HepG2 (cell line): ENCODE results near the gene DLX1. TPM values are rescaled to one million over a fixed set of nuclear protein-coding genes. Genes with fewer than 3 reads are reported as not detected.
A peak's percentile ranks its signal among the peaks of the same experiment; 100 is the strongest.

Experiments
- ATAC-seq: fragments of 200-7000 bp; cut with Tn5 transposase; 3 replicates; pipeline ENCODE4 v1.9.1; 2020; ENCODE audit warnings: mild to moderate bottlenecking, moderate library complexity
- BruUV-seq: library from RNA; stranded (reverse); fragments of 400-500 nt; replicated peaks from 2 replicates; lab custom pipeline; 2021; lab: Mats Ljungman, UMichigan
- CTCF ChIA-PET: fragments of 300-600 bp; formaldehyde crosslinking; extraction: SDS; loops from one replicate; lab custom pipeline; 2021; ENCODE audit warnings: low total read pairs, inconsistent platforms, low intra/inter-chr PET ratio; lab: Yijun Ruan, JAX
- POLR2A ChIA-PET: fragments of 350-600 bp; sonication (Branson Sonifier 250); formaldehyde crosslinking; loops from one replicate; lab custom pipeline; 2020; ENCODE audit warnings: antibody characterized with exemption, inconsistent platforms; lab: Yijun Ruan, JAX
- DNase-seq: peaks from one replicate; pipeline ENCODE4 v3.0.0-alpha.2; 2015; ENCODE audit warnings: low spot score
- FAIRE-seq: peaks from 3 replicates; lab custom pipeline; 2011; peaks lifted over from hg19 to GRCh38; lab: Jason Lieb, UNC
- H2AFZ ChIP-seq: one replicate; pipeline ENCODE4 v1.6.1; 2011; ENCODE audit warnings: low read length, inconsistent platforms
- H3K27ac ChIP-seq: fragments of 300-600 bp; 3 replicates; pipeline ENCODE4 v1.8.0; 2011; ENCODE audit warnings: mixed run types, mild to moderate bottlenecking, mixed read lengths, low read length, inconsistent platforms; ENCODE audit not compliant: insufficient read depth; ENCODE audit errors: extremely low read length
- H3K27me3 ChIP-seq, 2 experiments: fragments of 200-600 bp in 1 of 2; 2 replicates in 1 of 2; 3 replicates in 1 of 2; pipeline versions ENCODE4 v1.6.0 to v1.8.0; 2011; ENCODE audit warnings: low read length in 2 of 2, mild to moderate bottlenecking in 2 of 2, moderate library complexity in 2 of 2, inconsistent platforms in 1 of 2; ENCODE audit not compliant: insufficient read depth in 2 of 2, control insufficient read depth in 1 of 2
- H3K36me3 ChIP-seq, 2 experiments: fragments of 200-600 bp in 1 of 2; replicated peaks in 1 of 2; 2 replicates in 1 of 2; 3 replicates in 1 of 2; pipeline versions ENCODE4 v1.5.1 to v1.8.0; 2011; ENCODE audit warnings: low read length in 2 of 2, inconsistent platforms in 1 of 2; ENCODE audit not compliant: insufficient read depth in 2 of 2, control insufficient read depth in 1 of 2
- H3K4me1 ChIP-seq: 2 replicates; pipeline ENCODE4 v1.5.1; 2012; ENCODE audit warnings: low read length, inconsistent platforms; ENCODE audit not compliant: insufficient read depth
- H3K4me2 ChIP-seq: 2 replicates; pipeline ENCODE4 v1.6.0; 2011; ENCODE audit warnings: low read depth, low read length, inconsistent platforms
- H3K4me3 ChIP-seq, 3 experiments: fragments of 200-600 bp in 1 of 3; sonication (generic), shearing (Covaris generic) in 1 of 3; replicated peaks in 1 of 3; 2 replicates each; pipeline ENCODE4 v1.5.1; 2011 to 2016; ENCODE audit warnings: low read length in 3 of 3, inconsistent platforms in 2 of 3, low read depth in 2 of 3, mild to moderate bottlenecking in 2 of 3, control low read depth in 1 of 3, mixed read lengths in 1 of 3; ENCODE audit not compliant: insufficient read depth in 1 of 3
- H3K79me2 ChIP-seq: one replicate; pipeline ENCODE4 v1.6.1; 2011; ENCODE audit warnings: low read length, inconsistent platforms; ENCODE audit not compliant: insufficient read depth
- H3K9ac ChIP-seq: 2 replicates; pipeline ENCODE4 v1.6.0; 2011; ENCODE audit warnings: mild to moderate bottlenecking, low read depth, low read length, inconsistent platforms; ENCODE audit not compliant: insufficient read depth
- H3K9me3 ChIP-seq: 2 replicates; pipeline ENCODE4 v1.5.1; 2012; ENCODE audit warnings: mild to moderate bottlenecking, low read length
- H4K20me1 ChIP-seq: 2 replicates; pipeline ENCODE4 v1.6.0; 2011; ENCODE audit warnings: inconsistent platforms, mild to moderate bottlenecking, low read length, moderate library complexity; ENCODE audit not compliant: insufficient read depth
- CEBPG ChIP-seq: IDR thresholded peaks from 2 replicates; pipeline ENCODE4 v1.6.1; 2016
- FOXA3 ChIP-seq: IDR thresholded peaks from 2 replicates; pipeline ENCODE4 v1.6.1; 2016; ENCODE audit warnings: missing genetic modification reagents, missing compliant biosample characterization
- FOXP1 ChIP-seq, 2 experiments: fragments of 450-650 bp in 1 of 2; IDR thresholded peaks; 2 replicates each; pipeline ENCODE4 v1.6.1; 2017 to 2018; ENCODE audit warnings: antibody characterized with exemption in 1 of 2
- GATAD2A ChIP-seq: IDR thresholded peaks from 2 replicates; pipeline ENCODE4 v1.6.1; 2016
- HMG20A ChIP-seq: IDR thresholded peaks from 2 replicates; pipeline ENCODE4 v1.6.1; 2016; ENCODE audit warnings: borderline replicate concordance
- LCORL ChIP-seq, 2 experiments: fragments of 450-650 bp in 1 of 2; sonication (generic) in 1 of 2; formaldehyde crosslinking in 1 of 2; IDR thresholded peaks; 2 replicates each; pipeline versions ENCODE4 v1.5.0 to v1.6.1; 2017 to 2020; ENCODE audit warnings: antibody characterized with exemption in 1 of 2, missing genetic modification reagents in 1 of 2
- NPAS2 ChIP-seq: sonication (generic); formaldehyde crosslinking; IDR thresholded peaks from 2 replicates; pipeline ENCODE4 v1.8.0; 2022; ENCODE audit warnings: mild to moderate bottlenecking, missing genetic modification reagents, borderline replicate concordance
- RXRB ChIP-seq: IDR thresholded peaks from 2 replicates; pipeline ENCODE4 v1.6.1; 2016; ENCODE audit warnings: borderline replicate concordance, missing genetic modification reagents, missing compliant biosample characterization
- SAP130 ChIP-seq: IDR thresholded peaks from 2 replicates; pipeline ENCODE4 v1.6.1; 2016; ENCODE audit warnings: low read depth
- SOX13 ChIP-seq, 3 experiments: fragments of 450-650 bp in 1 of 3; sonication (generic) in 1 of 3; formaldehyde crosslinking in 1 of 3; IDR thresholded peaks in 2 of 3; conservative IDR thresholded peaks in 1 of 3; 2 replicates each; pipeline versions ENCODE4 v1.5.0 to v1.6.1; 2016 to 2020; ENCODE audit warnings: antibody characterized with exemption in 1 of 3, mild to moderate bottlenecking in 1 of 3, missing compliant biosample characterization in 1 of 3, missing genetic modification reagents in 1 of 3, moderate library complexity in 1 of 3
- SOX5 ChIP-seq: IDR thresholded peaks from 2 replicates; pipeline ENCODE4 v1.6.1; 2016; ENCODE audit warnings: borderline replicate concordance
- SOX6 ChIP-seq, 2 experiments: fragments of 450-650 bp in 1 of 2; sonication (generic) in 1 of 2; formaldehyde crosslinking in 1 of 2; IDR thresholded peaks; 2 replicates each; pipeline versions ENCODE4 v1.4.0 to v1.6.1; 2017 to 2020; ENCODE audit warnings: antibody characterized with exemption in 1 of 2, mild to moderate bottlenecking in 1 of 2, missing genetic modification reagents in 1 of 2
- ZFP36 ChIP-seq: fragments of 150-350 bp; IDR thresholded peaks from 2 replicates; pipeline ENCODE4 v1.6.1; 2018; ENCODE audit warnings: borderline replicate concordance, low read length, low read depth; ENCODE audit not compliant: partially characterized antibody
- ZKSCAN1 ChIP-seq: fragments of 150-350 bp; IDR thresholded peaks from 2 replicates; pipeline ENCODE4 v1.6.1; 2014; ENCODE audit warnings: low read length
- ZKSCAN8 ChIP-seq: IDR thresholded peaks from 2 replicates; pipeline ENCODE4 v1.6.1; 2016; ENCODE audit warnings: borderline replicate concordance, missing genetic modification reagents, missing compliant biosample characterization
- ZNF501 ChIP-seq: sonication (generic); formaldehyde crosslinking; IDR thresholded peaks from 2 replicates; pipeline ENCODE4 v1.5.1; 2020; ENCODE audit warnings: mild to moderate bottlenecking, moderate library complexity, missing genetic modification reagents
- ZNF776 ChIP-seq: sonication (generic); formaldehyde crosslinking; IDR thresholded peaks from 2 replicates; pipeline ENCODE4 v1.4.0; 2020; ENCODE audit warnings: mild to moderate bottlenecking, missing genetic modification reagents
- WGBS: methylation state at CpG from one replicate; pipeline ENCODE4 v1.1.6; 2017; ENCODE audit warnings: low lambda C conversion rate; 5-methylcytosine and 5-hydroxymethylcytosine counted together
- in situ Hi-C: cut with HindIII; loops from 2 replicates; pipeline ENCODE4 v1.10.0; 2017; ENCODE audit warnings: low pct_unique_long_range_greater_than_20kb; ENCODE audit not compliant: extremely low pct_ligation_motif_present
- intact Hi-C: fragments of 100-400 bp; cut with micrococcal nuclease; formaldehyde crosslinking; loops from one replicate; pipeline ENCODE4 v1.10.0; 2022; ENCODE audit not compliant: unreplicated experiment
- polyA plus RNA-seq, 8 experiments: library from polyadenylated mRNA; depleted of rRNA in 3 of 8; stranded (reverse) in 7 of 8; unstranded in 1 of 8; fragments of >200 nt; fragmentation: Illumina TruSeq in 4 of 8; extraction: Trizol in 4 of 8; gene quantifications; 2 replicates each; pipeline versions ENCODE4 v1.2.1 to v1.2.3, GENCODE V29; 2011 to 2016; ENCODE audit warnings: low read depth in 4 of 8, missing spikeins in 1 of 8, mixed read lengths in 1 of 8; ENCODE audit not compliant: insufficient read depth in 1 of 8
- total RNA-seq, 5 experiments: library from RNA; depleted of rRNA; stranded (reverse); fragments of >200 nt; fragmentation: Illumina TruSeq; extraction: Trizol; gene quantifications; 2 replicates each; pipeline ENCODE4 v1.2.3, GENCODE V29; 2016; ENCODE audit warnings: low read depth in 1 of 5
- TF ChIP-seq, protein P1 (sequence below), 2 experiments: fragments of 450-650 bp in 1 of 2; sonication (generic) in 1 of 2; formaldehyde crosslinking; IDR thresholded peaks; 2 replicates each; pipeline versions ENCODE4 v1.5.0 to v1.8.0; 2020 to 2022; ENCODE audit warnings: mild to moderate bottlenecking in 1 of 2, missing genetic modification reagents in 1 of 2
- TF ChIP-seq, protein P2 (sequence below): sonication (generic); formaldehyde crosslinking; IDR thresholded peaks from 2 replicates; pipeline ENCODE4 v1.9.0; 2021; ENCODE audit warnings: missing genetic modification reagents, borderline replicate concordance

DLX1 gene
- total and polyA plus RNA-seq, 2 of the 13 experiments (the other 11 are each of a cell fraction or from before 2014, with no cell fraction given) = 0.18 to 0.86 TPM

DNA sequence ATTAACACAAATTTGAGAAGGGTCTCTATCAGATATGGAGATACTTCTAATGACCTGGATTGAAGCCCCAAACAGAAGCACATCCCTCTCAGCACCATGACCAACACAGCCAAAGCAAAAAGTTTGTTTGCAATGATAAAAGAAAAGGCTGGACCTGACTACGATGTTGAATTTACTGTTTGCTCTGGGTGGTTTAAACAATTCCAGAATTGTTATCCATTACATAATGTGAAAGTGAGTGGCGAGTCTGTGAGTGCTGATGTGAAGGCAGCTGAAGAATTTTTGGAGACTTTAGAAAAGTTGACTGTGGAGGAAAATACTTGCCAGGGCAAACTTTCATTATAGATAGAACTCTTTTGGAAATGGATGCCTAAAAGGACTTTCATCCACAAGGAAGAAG, 34.8 kb downstream of the DLX1 start:
- Histone ChIP-seq H3K4me3 (no peak overlapping the region), H3K4me1 (peaks cover 38% of the 10 kb centered on the region), H3K4me2 (0 out of 2 replicates have a peak overlapping the region, but pooled peaks have one; percentile 32), H3K9ac (no peak overlapping the region), H3K9me3 (no peaks in the 10 kb centered on the region), H3K79me2 (no peaks in the 10 kb centered on the region), H3K27me3 (no peaks in the 10 kb centered on the region), H3K36me3 (no peaks in the 10 kb centered on the region), H3K27ac (no peak overlapping the region), H4K20me1 (no peaks in the 10 kb centered on the region), H2AFZ (no peak overlapping the region)
- in situ Hi-C loops = no loop called here
- no peak for FAIRE-seq
- ATAC-seq = no peak
- POLR2A ChIA-PET = interaction anchor here (1.6 kb wide), 1 partner anchor 17 kb away, joined by 5 read pairs; the partner anchor contains the start of gene DLX2
- peak; percentile 60 for DNase-seq
- no TSS peak for BruUV-seq
- intact Hi-C loops = no loop called here
- CTCF ChIA-PET = no interaction called here
- 0% methylated on average over 2 of the region's 2 CpGs for WGBS
- TF ChIP-seq, protein P1, sequence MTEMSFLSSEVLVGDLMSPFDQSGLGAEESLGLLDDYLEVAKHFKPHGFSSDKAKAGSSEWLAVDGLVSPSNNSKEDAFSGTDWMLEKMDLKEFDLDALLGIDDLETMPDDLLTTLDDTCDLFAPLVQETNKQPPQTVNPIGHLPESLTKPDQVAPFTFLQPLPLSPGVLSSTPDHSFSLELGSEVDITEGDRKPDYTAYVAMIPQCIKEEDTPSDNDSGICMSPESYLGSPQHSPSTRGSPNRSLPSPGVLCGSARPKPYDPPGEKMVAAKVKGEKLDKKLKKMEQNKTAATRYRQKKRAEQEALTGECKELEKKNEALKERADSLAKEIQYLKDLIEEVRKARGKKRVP (CRISPR knock-in tag; IDR thresholded peaks at IDR 0.05) = 0 out of 4 replicates have a peak, but pooled peaks of 1 of the 2 experiments have one; percentile 41
- TF ChIP-seq RXRB (CRISPR knock-in tag) (peak; percentile 21; the same call in 1 of the 2 replicates), ZKSCAN1 (no peak), NPAS2 (CRISPR knock-in tag) (no peak), GATAD2A (CRISPR knock-in tag) (peak; percentile 34; the same call in 1 of the 2 replicates), ZKSCAN8 (CRISPR knock-in tag) (0 out of 2 replicates have a peak, but pooled peaks have one; percentile 40), ZNF776 (CRISPR knock-in tag) (no peak), SOX13 (IDR thresholded peaks at IDR 0.05) (no peak), SOX13 (CRISPR knock-in tag; conservative IDR thresholded peaks at IDR 0.05 in 1 of 2, IDR thresholded peaks at IDR 0.05 in 1 of 2) (peak in 1 of 2 experiments; percentile 89; a peak in 2 of 4 replicates), CEBPG (0 out of 2 replicates have a peak, but pooled peaks have one; percentile 3), FOXA3 (CRISPR knock-in tag) (peak; percentile 28; the same call in 1 of the 2 replicates), ZNF501 (no peak), LCORL (IDR thresholded peaks at IDR 0.05) (0 out of 2 replicates have a peak, but pooled peaks have one; percentile 38), LCORL (CRISPR knock-in tag; IDR thresholded peaks at IDR 0.05) (no peak), SOX5 (CRISPR knock-in tag) (peak; percentile 88; the same call in 1 of the 2 replicates), ZFP36 (no peak), HMG20A (CRISPR knock-in tag) (peak; percentile 55; the same call in 1 of the 2 replicates), SOX6 (IDR thresholded peaks at IDR 0.05) (no peak), SOX6 (CRISPR knock-in tag; IDR thresholded peaks at IDR 0.05) (peak; percentile 76), FOXP1 (IDR thresholded peaks at IDR 0.05) (no peak), FOXP1 (CRISPR knock-in tag; IDR thresholded peaks at IDR 0.05) (peak; percentile 43; the same call in 1 of the 2 replicates), SAP130 (CRISPR knock-in tag) (peak; percentile 37; the same call in 1 of the 2 replicates)
- TF ChIP-seq, protein P2, sequence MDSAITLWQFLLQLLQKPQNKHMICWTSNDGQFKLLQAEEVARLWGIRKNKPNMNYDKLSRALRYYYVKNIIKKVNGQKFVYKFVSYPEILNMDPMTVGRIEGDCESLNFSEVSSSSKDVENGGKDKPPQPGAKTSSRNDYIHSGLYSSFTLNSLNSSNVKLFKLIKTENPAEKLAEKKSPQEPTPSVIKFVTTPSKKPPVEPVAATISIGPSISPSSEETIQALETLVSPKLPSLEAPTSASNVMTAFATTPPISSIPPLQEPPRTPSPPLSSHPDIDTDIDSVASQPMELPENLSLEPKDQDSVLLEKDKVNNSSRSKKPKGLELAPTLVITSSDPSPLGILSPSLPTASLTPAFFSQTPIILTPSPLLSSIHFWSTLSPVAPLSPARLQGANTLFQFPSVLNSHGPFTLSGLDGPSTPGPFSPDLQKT = no peak
